ENCODE measurements around the gene JTB. TPM values are rescaled to one million over a fixed set of nuclear protein-coding genes. Genes with fewer than 3 reads are reported as not detected.
"Not testable (repeated sequence)": the region's sequence is repeated elsewhere in the genome, so short reads cannot be mapped to it uniquely, and the experiment has no call there.

The JTB gene
- total RNA-seq, 2 experiments from 2014 or later = 133 to 140 TPM

- H3K9me3 Mint-ChIP-seq (ENCODE audit: insufficient read depth) = no peaks in the 10 kb centered on the region
- H3K4me1 Mint-ChIP-seq (ENCODE audit: low read depth) = peaks cover 39% of the 10 kb centered on the region
- peaks cover 44% of the 10 kb centered on the region for H3K36me3 Mint-ChIP-seq (ENCODE audit: low read depth)
- H3K27ac Mint-ChIP-seq = peak overlapping the region; percentile 98
- ChIA-PET POLR2A (interaction anchor here (1.4 to 2.8 kb wide), 8 partner anchors 8 to 264 kb away, joined by 4 to 49 read pairs (median 14); partner anchors contain the start of genes CRTC2, DENND4B, INTS3 and JTB), CTCF (interaction anchor here (1.3 to 2.7 kb wide), 2 partner anchors 11 to 194 kb away, joined by 5 to 10 read pairs; no protein-coding TSS in a partner anchor)
- DNase-seq (no peak), ATAC-seq (no peak)
- no peaks in the 10 kb centered on the region for H3K27me3 Mint-ChIP-seq (ENCODE audit: low read depth)
- H3K4me3 Mint-ChIP-seq = peak overlapping the region; percentile 93
Measured at GRCh38 chr1:153991806-153992205, 14.3 kb upstream of the JTB start.

GRCh38 chr1:153991151-153991630, 13.7 kb upstream of the JTB start:
- Mint-ChIP-seq H3K27me3 (ENCODE audit: low read depth) (no peaks in the 10 kb centered on the region), H3K36me3 (ENCODE audit: low read depth) (peaks cover 44% of the 10 kb centered on the region), H3K27ac (peak overlapping the region; percentile 98), H3K4me3 (peak overlapping the region; percentile 93), H3K4me1 (ENCODE audit: low read depth) (peaks cover 44% of the 10 kb centered on the region), H3K9me3 (ENCODE audit: insufficient read depth) (no peaks in the 10 kb centered on the region)
- ChIA-PET CTCF (interaction anchor here (1.2 to 2.7 kb wide), 6 partner anchors 8 to 194 kb away, joined by 3 to 10 read pairs (median 4); partner anchors contain the start of genes CREB3L4 and JTB), POLR2A (interaction anchor here (0.9 to 2.8 kb wide), 23 partner anchors 9 to 480 kb away, joined by 3 to 49 read pairs (median 6); partner anchors contain the start of genes CREB3L4, CRTC2, DENND4B and ILF2)
- ATAC-seq (no peak), DNase-seq (no peak)

- POLR2A ChIA-PET = interaction anchor here (0.6 to 2.8 kb wide), 54 partner anchors 9 to 479 kb away, joined by 3 to 49 read pairs (median 4); partner anchors contain the start of genes CHTOP, CREB3L4, CRTC2 and DENND4B
- Mint-ChIP-seq H3K36me3 (ENCODE audit: low read depth) (peaks cover 40% of the 10 kb centered on the region), H3K27ac (peak within 1 kb of the TSS; percentile 98), H3K9me3 (ENCODE audit: insufficient read depth) (no peaks in the 10 kb centered on the region), H3K4me1 (ENCODE audit: low read depth) (peaks cover 47% of the 10 kb centered on the region), H3K27me3 (ENCODE audit: low read depth) (no peaks in the 10 kb centered on the region), H3K4me3 (peak within 1 kb of the TSS; percentile 93)
- DNase-seq (peak; percentile 94), ATAC-seq (peak; percentile 79)
- CTCF ChIA-PET = interaction anchor here (1.0 to 2.7 kb wide), 6 partner anchors 9 to 193 kb away, joined by 3 to 10 read pairs (median 4); partner anchors contain the start of genes CREB3L4 and JTB
Measured at GRCh38 chr1:153990468-153991150, 13.1 kb upstream of the JTB start, which contains the start of gene RPS27. Gene RPS27, plus strand, starts transcription at chr1:153990762. Its CDS starts 35 bp downstream, at chr1:153990797.

GRCh38 chr1:153987621-153988020, 10.1 kb upstream of the JTB start:
- no peak for DNase-seq
- peaks cover 20% of the 10 kb centered on the region for H3K36me3 Mint-ChIP-seq (ENCODE audit: low read depth)
- H3K27ac Mint-ChIP-seq = peak overlapping the region; percentile 88
- H3K9me3 Mint-ChIP-seq (ENCODE audit: insufficient read depth) = no peaks in the 10 kb centered on the region
- no peak overlapping the region for H3K4me3 Mint-ChIP-seq
- peaks cover 49% of the 10 kb centered on the region for H3K4me1 Mint-ChIP-seq (ENCODE audit: low read depth)
- ChIA-PET CTCF (interaction anchor here (0.7 to 5.7 kb wide), 35 partner anchors 11 to 453 kb away, joined by 3 to 109 read pairs (median 8); partner anchors contain the start of genes CHTOP, CREB3L4, CRTC2 and DENND4B), POLR2A (interaction anchor here (1.0 to 3.1 kb wide), 7 partner anchors 10 to 212 kb away, joined by 3 to 21 read pairs (median 8); partner anchors contain the start of genes CREB3L4 and JTB)
- ATAC-seq = no peak
- no peaks in the 10 kb centered on the region for H3K27me3 Mint-ChIP-seq (ENCODE audit: low read depth)

GRCh38 chr1:153985941-153986761, 8.7 kb upstream of the JTB start, which contains the start of gene RAB13:
Gene RAB13, minus strand, starts transcription at chr1:153986339. Its CDS starts 103 bp downstream, at chr1:153986236.
- no peaks in the 10 kb centered on the region for H3K9me3 Mint-ChIP-seq (ENCODE audit: insufficient read depth)
- no peaks in the 10 kb centered on the region for H3K27me3 Mint-ChIP-seq (ENCODE audit: low read depth)
- DNase-seq (no peak), ATAC-seq (peak; percentile 12)
- H3K36me3 Mint-ChIP-seq (ENCODE audit: low read depth) = peaks cover 7% of the 10 kb centered on the region
- peak within 1 kb of the TSS; percentile 88 for H3K27ac Mint-ChIP-seq
- peaks cover 36% of the 10 kb centered on the region for H3K4me1 Mint-ChIP-seq (ENCODE audit: low read depth)
- H3K4me3 Mint-ChIP-seq = peak within 1 kb of the TSS; percentile 74
- CTCF ChIA-PET = interaction anchor here (0.7 to 5.7 kb wide), 44 partner anchors 9 to 452 kb away, joined by 3 to 109 read pairs (median 6); partner anchors contain the start of genes CHTOP, CREB3L4, CRTC2 and DENND4B
- POLR2A ChIA-PET = interaction anchor here (0.7 to 3.1 kb wide), 15 partner anchors 9 to 327 kb away, joined by 3 to 21 read pairs (median 4); partner anchors contain the start of genes CREB3L4 and JTB

- ChIA-PET CTCF (interaction anchor here (1.5 to 5.7 kb wide), 19 partner anchors 9 to 413 kb away, joined by 3 to 109 read pairs (median 12); partner anchors contain the start of genes CREB3L4, CRTC2, DENND4B and GATAD2B), POLR2A (interaction anchor here (0.6 to 3.1 kb wide), 11 partner anchors 8 to 326 kb away, joined by 3 to 21 read pairs (median 4); partner anchors contain the start of genes CREB3L4, JTB and SLC39A1)
- Mint-ChIP-seq H3K36me3 (ENCODE audit: low read depth) (no peaks in the 10 kb centered on the region), H3K27me3 (ENCODE audit: low read depth) (no peaks in the 10 kb centered on the region), H3K4me3 (peak overlapping the region; percentile 69), H3K9me3 (ENCODE audit: insufficient read depth) (no peaks in the 10 kb centered on the region), H3K27ac (peak overlapping the region; percentile 66), H3K4me1 (ENCODE audit: low read depth) (peaks cover 35% of the 10 kb centered on the region)
- ATAC-seq (no peak), DNase-seq (no peak)
Measured at GRCh38 chr1:153985341-153985912, 8.0 kb upstream of the JTB start.

- ATAC-seq = no peak
- no peaks in the 10 kb centered on the region for H3K27me3 Mint-ChIP-seq (ENCODE audit: low read depth)
- H3K36me3 Mint-ChIP-seq (ENCODE audit: low read depth) = no peaks in the 10 kb centered on the region
- CTCF ChIA-PET = interaction anchor here (2.9 to 5.7 kb wide), 3 partner anchors 19 to 187 kb away, joined by 32 to 109 read pairs (median 50); partner anchors contain the start of genes CREB3L4 and SLC39A1
- H3K27ac Mint-ChIP-seq = no peak overlapping the region
- no peaks in the 10 kb centered on the region for H3K9me3 Mint-ChIP-seq (ENCODE audit: insufficient read depth)
- POLR2A ChIA-PET = interaction anchor here (0.7 to 2.9 kb wide), 4 partner anchors 17 to 194 kb away, joined by 3 to 21 read pairs (median 6); partner anchors contain the start of gene CREB3L4
- no peak for DNase-seq
- H3K4me1 Mint-ChIP-seq (ENCODE audit: low read depth) = peaks cover 32% of the 10 kb centered on the region
- H3K4me3 Mint-ChIP-seq = no peak overlapping the region
Measured at GRCh38 chr1:153984123-153984894, 6.8 kb upstream of the JTB start.

GRCh38 chr1:153981735-153982134, 4.3 kb upstream of the JTB start:
- not testable (repeated sequence) for H3K27ac Mint-ChIP-seq; H3K36me3 Mint-ChIP-seq (ENCODE audit: low read depth); H3K9me3 Mint-ChIP-seq (ENCODE audit: insufficient read depth); H3K4me3 Mint-ChIP-seq; H3K27me3 Mint-ChIP-seq (ENCODE audit: low read depth); ATAC-seq; DNase-seq
- H3K4me1 Mint-ChIP-seq (ENCODE audit: low read depth) = peaks cover 38% of the 10 kb centered on the region
- ChIA-PET POLR2A (interaction anchor here (0.8 kb wide), 1 partner anchor 14 kb away, joined by 4 read pairs; the partner anchor contains the start of gene CREB3L4), CTCF (interaction anchor here (0.6 to 1.2 kb wide), 2 partner anchors 10 to 26 kb away, joined by 3 to 5 read pairs; no protein-coding TSS in a partner anchor)

- H3K4me3 Mint-ChIP-seq = not testable (repeated sequence)
Measured at GRCh38 chr1:153979091-153979490, 1.6 kb upstream of the JTB start.

More at GRCh38 chr1:153979091-153979490, 1.6 kb upstream of the JTB start:
- H3K4me1 Mint-ChIP-seq (ENCODE audit: low read depth) = peaks cover 38% of the 10 kb centered on the region
- POLR2A ChIA-PET = interaction anchor here (1.0 to 5.0 kb wide), 5 partner anchors 12 to 34 kb away, joined by 3 to 62 read pairs (median 26); partner anchors contain the start of genes CREB3L4, DENND4B and RPS27
- H3K36me3 Mint-ChIP-seq (ENCODE audit: low read depth) = peaks cover 28% of the 10 kb centered on the region
- CTCF ChIA-PET = interaction anchor here (1.0 to 5.6 kb wide), 5 partner anchors 7 to 302 kb away, joined by 3 to 74 read pairs (median 10); partner anchors contain the start of genes CREB3L4, CRTC2 and RAB13
- not testable (repeated sequence) for DNase-seq; H3K27me3 Mint-ChIP-seq (ENCODE audit: low read depth); ATAC-seq; H3K27ac Mint-ChIP-seq; H3K9me3 Mint-ChIP-seq (ENCODE audit: insufficient read depth)
